ENCODE data around the gene PPA1. TPM values are rescaled to one million over a fixed set of nuclear protein-coding genes. Genes with fewer than 3 reads are reported as not detected.

PPA1 gene
- polyA plus RNA-seq, 1 donor from 2014 or later = 402 TPM

DNA sequence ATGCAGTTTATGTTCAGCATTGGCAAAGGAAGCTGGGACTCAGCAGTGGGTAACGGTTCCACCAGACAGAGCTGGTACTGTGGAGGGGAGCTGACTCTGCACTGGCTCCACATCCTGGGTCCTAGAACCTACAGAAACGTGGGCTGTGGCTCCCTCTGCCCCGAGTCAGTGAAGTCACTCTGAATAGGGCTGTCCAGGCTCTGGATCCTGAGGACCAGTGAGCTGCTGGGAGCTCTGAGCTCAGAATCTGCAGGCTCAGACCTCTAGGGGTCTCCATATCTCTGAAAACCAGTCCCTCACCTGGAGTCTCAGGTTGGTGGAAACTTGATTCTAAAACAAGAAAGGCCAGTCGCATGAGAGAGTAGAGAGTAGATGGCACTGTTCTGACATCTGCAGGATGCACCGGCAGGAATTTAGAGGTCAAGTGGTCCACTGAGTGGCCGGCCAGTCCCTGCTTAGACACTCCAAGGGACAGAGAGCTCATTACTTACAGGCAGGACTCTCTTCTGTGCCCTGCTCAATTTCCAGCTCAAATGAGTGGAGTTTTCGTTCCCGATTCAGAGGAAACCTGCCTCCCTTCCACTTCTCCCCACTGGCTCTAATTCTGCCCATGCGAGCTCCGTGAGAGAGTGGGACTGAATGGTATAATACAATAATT, 31.9 kb upstream of the PPA1 start:
- no peak overlapping the region for H3K4me3 ChIP-seq (ENCODE audit: low read length)
- H3K9me2 ChIP-seq (ENCODE audit: insufficient read depth, low read length) = no peaks in the 10 kb centered on the region
- H3K27me3 ChIP-seq (ENCODE audit: insufficient read depth, low read depth, low read length) = no peaks in the 10 kb centered on the region
- H3K4me2 ChIP-seq (ENCODE audit: low read length) = no peak overlapping the region
- TF ChIP-seq, protein P1, sequence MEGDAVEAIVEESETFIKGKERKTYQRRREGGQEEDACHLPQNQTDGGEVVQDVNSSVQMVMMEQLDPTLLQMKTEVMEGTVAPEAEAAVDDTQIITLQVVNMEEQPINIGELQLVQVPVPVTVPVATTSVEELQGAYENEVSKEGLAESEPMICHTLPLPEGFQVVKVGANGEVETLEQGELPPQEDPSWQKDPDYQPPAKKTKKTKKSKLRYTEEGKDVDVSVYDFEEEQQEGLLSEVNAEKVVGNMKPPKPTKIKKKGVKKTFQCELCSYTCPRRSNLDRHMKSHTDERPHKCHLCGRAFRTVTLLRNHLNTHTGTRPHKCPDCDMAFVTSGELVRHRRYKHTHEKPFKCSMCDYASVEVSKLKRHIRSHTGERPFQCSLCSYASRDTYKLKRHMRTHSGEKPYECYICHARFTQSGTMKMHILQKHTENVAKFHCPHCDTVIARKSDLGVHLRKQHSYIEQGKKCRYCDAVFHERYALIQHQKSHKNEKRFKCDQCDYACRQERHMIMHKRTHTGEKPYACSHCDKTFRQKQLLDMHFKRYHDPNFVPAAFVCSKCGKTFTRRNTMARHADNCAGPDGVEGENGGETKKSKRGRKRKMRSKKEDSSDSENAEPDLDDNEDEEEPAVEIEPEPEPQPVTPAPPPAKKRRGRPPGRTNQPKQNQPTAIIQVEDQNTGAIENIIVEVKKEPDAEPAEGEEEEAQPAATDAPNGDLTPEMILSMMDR (IDR thresholded peaks at IDR 0.05; ENCODE audit: poor library complexity, severe bottlenecking) = no peak
- no peaks in the 10 kb centered on the region for H3F3A ChIP-seq (ENCODE audit: insufficient read depth, low read length, poor library complexity, severe bottlenecking)
- no peaks in the 10 kb centered on the region for H3K9me3 ChIP-seq (ENCODE audit: low read length)
- H2AFZ ChIP-seq (ENCODE audit: low read depth, low read length) = no peak overlapping the region
- H3K27ac ChIP-seq (ENCODE audit: low read length) = no peak overlapping the region
- H3K9ac ChIP-seq (ENCODE audit: low read length) = no peak overlapping the region
- H3K36me3 ChIP-seq (ENCODE audit: insufficient read depth, low read length) = no peaks in the 10 kb centered on the region
- no peaks in the 10 kb centered on the region for H4K20me1 ChIP-seq (ENCODE audit: insufficient read depth)
- H3K79me2 ChIP-seq (replicated peaks; ENCODE audit: insufficient read depth, low read length) = no peaks in the 10 kb centered on the region

DNA sequence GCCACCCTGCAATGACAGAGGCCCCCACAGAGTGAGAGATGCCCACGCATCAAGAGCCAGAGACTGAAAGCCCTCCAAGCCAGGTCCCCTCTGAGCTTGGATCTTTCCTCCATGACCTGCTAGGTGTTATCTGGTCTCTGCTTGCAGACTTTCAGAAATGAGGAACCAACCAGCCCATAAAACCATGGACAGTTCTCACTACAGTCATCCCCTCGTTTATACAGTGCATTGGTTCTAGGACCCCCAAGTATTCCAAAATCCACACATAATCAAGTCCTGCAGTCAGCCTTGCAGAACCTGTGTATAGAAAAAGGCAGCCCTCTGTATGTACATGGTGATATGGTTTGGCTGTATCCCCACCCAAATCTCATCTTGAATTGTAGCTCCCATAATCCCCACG, 27.5 kb upstream of the PPA1 start:
- no peaks in the 10 kb centered on the region for H3K36me3 ChIP-seq (ENCODE audit: insufficient read depth, low read length)
- no peaks in the 10 kb centered on the region for H3K9me3 ChIP-seq (ENCODE audit: low read length)
- no peaks in the 10 kb centered on the region for H3K27me3 ChIP-seq (ENCODE audit: insufficient read depth, low read depth, low read length)
- H4K20me1 ChIP-seq (ENCODE audit: insufficient read depth) = no peaks in the 10 kb centered on the region
- no peaks in the 10 kb centered on the region for H3K79me2 ChIP-seq (replicated peaks; ENCODE audit: insufficient read depth, low read length)
- H3K4me3 ChIP-seq (ENCODE audit: low read length) = no peak overlapping the region
- H3F3A ChIP-seq (ENCODE audit: insufficient read depth, low read length, poor library complexity, severe bottlenecking) = no peaks in the 10 kb centered on the region
- H2AFZ ChIP-seq (ENCODE audit: low read depth, low read length) = no peak overlapping the region
- no peak overlapping the region for H3K4me2 ChIP-seq (ENCODE audit: low read length)
- H3K9ac ChIP-seq (ENCODE audit: low read length) = no peak overlapping the region
- no peak overlapping the region for H3K27ac ChIP-seq (ENCODE audit: low read length)
- TF ChIP-seq POLR2AphosphoS5 (IDR thresholded peaks at IDR 0.05) = no peak
- TF ChIP-seq, protein P2, sequence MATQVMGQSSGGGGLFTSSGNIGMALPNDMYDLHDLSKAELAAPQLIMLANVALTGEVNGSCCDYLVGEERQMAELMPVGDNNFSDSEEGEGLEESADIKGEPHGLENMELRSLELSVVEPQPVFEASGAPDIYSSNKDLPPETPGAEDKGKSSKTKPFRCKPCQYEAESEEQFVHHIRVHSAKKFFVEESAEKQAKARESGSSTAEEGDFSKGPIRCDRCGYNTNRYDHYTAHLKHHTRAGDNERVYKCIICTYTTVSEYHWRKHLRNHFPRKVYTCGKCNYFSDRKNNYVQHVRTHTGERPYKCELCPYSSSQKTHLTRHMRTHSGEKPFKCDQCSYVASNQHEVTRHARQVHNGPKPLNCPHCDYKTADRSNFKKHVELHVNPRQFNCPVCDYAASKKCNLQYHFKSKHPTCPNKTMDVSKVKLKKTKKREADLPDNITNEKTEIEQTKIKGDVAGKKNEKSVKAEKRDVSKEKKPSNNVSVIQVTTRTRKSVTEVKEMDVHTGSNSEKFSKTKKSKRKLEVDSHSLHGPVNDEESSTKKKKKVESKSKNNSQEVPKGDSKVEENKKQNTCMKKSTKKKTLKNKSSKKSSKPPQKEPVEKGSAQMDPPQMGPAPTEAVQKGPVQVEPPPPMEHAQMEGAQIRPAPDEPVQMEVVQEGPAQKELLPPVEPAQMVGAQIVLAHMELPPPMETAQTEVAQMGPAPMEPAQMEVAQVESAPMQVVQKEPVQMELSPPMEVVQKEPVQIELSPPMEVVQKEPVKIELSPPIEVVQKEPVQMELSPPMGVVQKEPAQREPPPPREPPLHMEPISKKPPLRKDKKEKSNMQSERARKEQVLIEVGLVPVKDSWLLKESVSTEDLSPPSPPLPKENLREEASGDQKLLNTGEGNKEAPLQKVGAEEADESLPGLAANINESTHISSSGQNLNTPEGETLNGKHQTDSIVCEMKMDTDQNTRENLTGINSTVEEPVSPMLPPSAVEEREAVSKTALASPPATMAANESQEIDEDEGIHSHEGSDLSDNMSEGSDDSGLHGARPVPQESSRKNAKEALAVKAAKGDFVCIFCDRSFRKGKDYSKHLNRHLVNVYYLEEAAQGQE (IDR thresholded peaks at IDR 0.05; ENCODE audit: borderline replicate concordance) = no peak
- no peak for TF ChIP-seq EP300 (conservative IDR thresholded peaks at IDR 0.05; ENCODE audit: poor library complexity, severe bottlenecking)
- TF ChIP-seq, protein P1 (IDR thresholded peaks at IDR 0.05; ENCODE audit: poor library complexity, severe bottlenecking) = no peak
- no peak for TF ChIP-seq MXI1 (conservative IDR thresholded peaks at IDR 0.05; ENCODE audit: poor library complexity, severe bottlenecking)
- TF ChIP-seq EZH2 (IDR thresholded peaks at IDR 0.05; ENCODE audit: borderline replicate concordance, insufficient read depth, low read length, poor library complexity, severe bottlenecking) = no peak
- TF ChIP-seq TAF1 (IDR thresholded peaks at IDR 0.05; ENCODE audit: low read depth) = no peak
- TF ChIP-seq RAD21 (conservative IDR thresholded peaks at IDR 0.05) = no peak
- TF ChIP-seq SMC3 (conservative IDR thresholded peaks at IDR 0.05; ENCODE audit: poor library complexity) = no peak
- H3K9me2 ChIP-seq (ENCODE audit: insufficient read depth, low read length) = no peaks in the 10 kb centered on the region

Data from neural cell (in vitro differentiated cells).